K562 (cell line): ENCODE measurements around the gene ORAI3. TPM values are rescaled to one million over a fixed set of nuclear protein-coding genes. Genes with fewer than 3 reads are reported as not detected.

ENCODE experiments used
- BHLHE40 ChIP-seq: IDR thresholded peaks from 2 replicates; pipeline ENCODE4 v1.6.1; 2011; ENCODE audit warnings: low read length, improper control_type of control experiment
- BRD4 ChIP-seq: fragments of 200-600 bp; sonication (generic); IDR thresholded peaks from 2 replicates; pipeline ENCODE4 v1.6.1; 2017; ENCODE audit warnings: inconsistent platforms
- CBX2 ChIP-seq: fragments of 200-600 bp; sonication (generic); IDR thresholded peaks from one replicate; pipeline ENCODE4 v1.6.1; 2012; ENCODE audit warnings: mild to moderate bottlenecking, low read length, inconsistent platforms; ENCODE audit not compliant: insufficient read depth, poor library complexity, severe bottlenecking
- ELF1 ChIP-seq: fragments of 200-800 bp; sonication (Bioruptor generic); IDR thresholded peaks from 2 replicates; pipeline ENCODE4 v1.6.1; 2016; ENCODE audit warnings: missing genetic modification characterization, missing compliant biosample characterization
- EP400 ChIP-seq: fragments of 450-650 bp; IDR thresholded peaks from 2 replicates; pipeline ENCODE4 v1.6.1; 2017; ENCODE audit warnings: antibody characterized with exemption, mild to moderate bottlenecking, moderate library complexity
- FUS ChIP-seq: fragments of 200-400 bp; formaldehyde crosslinking; optimal IDR thresholded peaks from 2 replicates; pipeline ENCODE3; 2017; ENCODE audit warnings: low read depth, low read length
- KAT2B ChIP-seq: IDR thresholded peaks from one replicate; pipeline ENCODE4 v1.6.1; 2012; ENCODE audit warnings: low read depth, mild to moderate bottlenecking, control low read depth, inconsistent platforms, low read length, moderate library complexity
- MGA ChIP-seq: fragments of 450-650 bp; IDR thresholded peaks from 2 replicates; pipeline ENCODE4 v1.6.1; 2016; ENCODE audit warnings: mild to moderate bottlenecking, moderate library complexity
- PML ChIP-seq: IDR thresholded peaks from 2 replicates; pipeline ENCODE4 v1.6.1; 2012; ENCODE audit warnings: low read length, inconsistent platforms
- SP1 ChIP-seq: sonication (generic); formaldehyde crosslinking; IDR thresholded peaks from 2 replicates; pipeline ENCODE4 v1.8.1; 2022; ENCODE audit warnings: mild to moderate bottlenecking, missing genetic modification reagents
- STAG1 ChIP-seq: sonication (generic); formaldehyde crosslinking; IDR thresholded peaks from 2 replicates; pipeline ENCODE4 v1.5.0; 2020; ENCODE audit warnings: missing genetic modification reagents, borderline replicate concordance
- TFAM ChIP-seq: fragments of 250-450 bp; sonication (Bioruptor Pico); conservative IDR thresholded peaks from 2 replicates; pipeline ENCODE4 v1.5.0; 2021; ENCODE audit warnings: mild to moderate bottlenecking, moderate library complexity
- USF1 ChIP-seq: sonication (generic); formaldehyde crosslinking; IDR thresholded peaks from 2 replicates; pipeline ENCODE4 v1.9.0; 2022; ENCODE audit warnings: mild to moderate bottlenecking, missing genetic modification reagents
- ZBTB8A ChIP-seq: fragments of 450-650 bp; IDR thresholded peaks from 2 replicates; pipeline ENCODE4 v1.6.1; 2018; ENCODE audit warnings: mild to moderate bottlenecking, moderate library complexity; ENCODE audit not compliant: partially characterized antibody
- ZC3H11A ChIP-seq: IDR thresholded peaks from 2 replicates; pipeline ENCODE4 v1.6.1; 2012; ENCODE audit warnings: low read depth, low read length, improper control_type of control experiment
- ZNF79 ChIP-seq: fragments of 250-450 bp; sonication (Bioruptor Pico); IDR thresholded peaks from 2 replicates; pipeline ENCODE4 v1.4.0; 2020; ENCODE audit warnings: low read depth, mild to moderate bottlenecking, moderate library complexity
- polyA plus RNA-seq, 8 experiments: library from polyadenylated mRNA; depleted of rRNA in 4 of 8; stranded (reverse) in 5 of 8; unstranded in 3 of 8; fragments of >200 nt; fragmentation: Nextera tagmentation in 2 of 8; fragmentation: Illumina TruSeq in 1 of 8; extraction: Ambion mirVana in 2 of 8; extraction: Trizol in 1 of 8; gene quantifications; 2 replicates each; pipeline versions ENCODE4 v1.2.1 to v1.2.3, GENCODE V29; 2011 to 2014; ENCODE audit warnings: inconsistent platforms in 1 of 8, missing spikeins in 1 of 8
- total RNA-seq, 7 experiments: library from RNA; depleted of rRNA in 6 of 7; stranded (reverse); fragments of >200 nt in 6 of 7; fragmentation: Illumina TruSeq in 2 of 7; extraction: Trizol in 2 of 7; gene quantifications; 2 replicates each; pipeline versions ENCODE4 v1.2.1 to v1.2.3, GENCODE V29; 2011 to 2021; ENCODE audit warnings: low replicate concordance in 1 of 7

Gene ORAI3
- total and polyA plus RNA-seq, 9 of the 15 experiments (the other 6 are each of a cell fraction or from before 2014, with no cell fraction given), result 4.9 to 23.3 (median 14.1) TPM

- TF ChIP-seq MGA, result no peak
- TF ChIP-seq STAG1, result no peak
- no peak for TF ChIP-seq BHLHE40
- no peak for TF ChIP-seq ZC3H11A
- TF ChIP-seq KAT2B, result no peak
- TF ChIP-seq USF1, result peak; percentile 60
- TF ChIP-seq ZBTB8A, result no peak
- TF ChIP-seq CBX2, result no peak
- TF ChIP-seq FUS, result peak; percentile 73
- no peak for TF ChIP-seq ZNF79 (CRISPR knock-in tag)
- no peak for TF ChIP-seq SP1 (CRISPR knock-in tag)
- TF ChIP-seq EP400, result no peak; the same call in 1 of the 2 replicates
- no peak for TF ChIP-seq TFAM (CRISPR knock-in tag)
- peak; percentile 47; the same call in 1 of the 2 replicates for TF ChIP-seq BRD4
- TF ChIP-seq ELF1 (tag), result peak; percentile 79
- TF ChIP-seq PML, result peak; percentile 41; the same call in 1 of the 2 replicates
Measured at GRCh38 chr16:30948667-30949649, at the start of gene ORAI3 (continued).
